Stimulated activated CD8-positive, alpha-beta memory T cell treated with anti-CD3 and anti-CD28 coated beads, Interleukin-2, amount 100 ng/mL, for 48 hours (primary cell): ENCODE data around the gene ASCL5.

ENCODE experiments used
- DNase-seq, 2 donors: peaks; one replicate each; pipeline ENCODE4 v3.0.0-alpha.2; 2020; ENCODE audit warnings: low read depth in 2 of 2

Gene ASCL5

DNA sequence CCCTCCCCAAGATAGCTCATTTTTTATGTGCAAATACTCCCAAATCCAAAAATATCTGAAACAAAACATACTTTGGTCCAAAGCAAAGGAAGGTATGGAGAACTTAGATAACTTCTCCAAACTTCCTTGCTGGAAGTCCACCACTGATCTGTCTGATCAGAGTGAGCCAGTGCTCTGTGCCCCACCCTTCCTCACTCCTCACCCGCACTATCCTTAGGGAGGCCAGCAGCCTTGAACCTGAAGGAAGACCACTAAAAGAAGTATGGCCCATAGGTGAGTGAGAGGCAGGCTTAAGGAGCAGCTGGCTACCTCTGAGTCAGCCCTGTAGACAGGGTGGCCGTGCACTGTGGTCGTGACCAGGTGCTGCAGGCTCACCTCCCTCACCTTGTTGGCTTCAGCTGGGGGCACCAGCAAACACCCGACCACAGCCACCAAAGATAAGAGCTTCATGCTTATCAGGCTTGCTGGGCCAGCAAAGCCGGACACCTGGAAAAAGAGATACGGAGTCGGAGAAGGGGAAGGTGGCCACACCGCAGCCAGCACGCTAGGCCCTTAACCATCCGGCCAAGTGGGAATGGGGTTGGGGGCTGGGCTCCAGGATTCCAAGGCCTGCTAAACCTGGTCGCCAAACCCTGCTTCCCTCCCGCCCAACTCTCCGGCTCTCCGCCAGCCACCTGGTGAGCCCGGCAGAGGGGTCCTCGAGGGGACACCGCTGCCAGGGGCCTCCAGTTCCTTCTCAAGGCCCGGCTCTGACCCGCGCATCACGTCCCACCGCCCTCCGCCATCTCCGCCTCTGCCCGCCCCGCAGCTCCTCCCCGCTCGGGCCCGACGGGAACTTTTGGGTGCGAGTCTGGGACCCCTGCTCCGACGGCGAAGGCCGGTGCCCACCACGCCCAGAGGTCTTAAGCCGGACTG is 26.7 kb upstream of the ASCL5 start:
- DNase-seq, result no peak

DNA sequence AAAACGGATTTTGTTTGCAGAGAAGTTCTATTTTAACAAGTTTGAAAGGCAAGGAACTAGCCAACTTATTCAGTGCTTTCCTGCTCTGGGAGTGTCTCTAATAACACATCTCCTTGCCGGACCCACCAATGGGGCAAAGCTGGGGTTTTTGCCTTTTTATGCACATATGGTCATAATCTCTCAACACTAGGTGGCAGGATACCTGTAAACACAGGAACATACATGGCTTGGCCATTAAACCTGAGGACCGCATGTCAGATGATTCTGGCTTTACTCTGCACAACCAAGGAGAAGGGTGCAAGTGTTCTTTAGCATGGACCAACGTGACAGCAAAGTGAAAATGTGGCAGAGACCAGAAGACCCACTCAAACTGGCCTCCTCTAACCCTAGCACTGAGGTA is 22.4 kb upstream of the ASCL5 start:
- no peak for DNase-seq

DNA sequence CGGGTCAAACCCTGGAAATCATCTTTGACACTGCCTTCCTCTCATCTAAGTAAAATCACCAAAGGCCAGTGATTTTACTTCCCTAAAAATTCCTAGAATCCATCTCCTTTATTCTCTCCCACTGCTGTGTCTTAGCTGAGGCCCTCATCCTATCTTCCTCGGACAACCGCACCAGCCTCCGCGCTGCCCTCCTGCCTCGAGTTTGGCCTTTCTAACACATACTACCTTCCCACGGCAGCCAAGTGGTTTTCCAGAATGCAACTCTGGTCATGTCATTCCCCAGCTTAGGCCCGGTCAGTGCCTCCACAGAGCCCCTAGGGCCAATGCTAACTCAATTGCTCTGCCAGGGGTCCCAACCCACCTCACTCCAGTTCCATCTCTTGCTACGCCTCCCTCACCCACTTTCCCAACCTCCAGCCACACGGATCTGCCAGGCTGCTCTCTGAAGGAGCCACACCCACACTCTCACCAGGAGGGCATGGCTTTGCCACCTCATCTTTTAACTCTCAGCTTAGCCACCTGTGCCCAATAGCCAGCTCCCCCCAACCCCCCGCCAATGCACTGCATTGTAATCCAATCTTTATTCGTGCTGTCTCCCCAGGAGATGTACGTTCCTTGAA is 20.5 kb upstream of the ASCL5 start:
- no peak for DNase-seq

- DNase-seq, result no peak
These were observed 19.8 kb upstream of the ASCL5 start for GRCh38 chr1:201146626-201147390.

DNA sequence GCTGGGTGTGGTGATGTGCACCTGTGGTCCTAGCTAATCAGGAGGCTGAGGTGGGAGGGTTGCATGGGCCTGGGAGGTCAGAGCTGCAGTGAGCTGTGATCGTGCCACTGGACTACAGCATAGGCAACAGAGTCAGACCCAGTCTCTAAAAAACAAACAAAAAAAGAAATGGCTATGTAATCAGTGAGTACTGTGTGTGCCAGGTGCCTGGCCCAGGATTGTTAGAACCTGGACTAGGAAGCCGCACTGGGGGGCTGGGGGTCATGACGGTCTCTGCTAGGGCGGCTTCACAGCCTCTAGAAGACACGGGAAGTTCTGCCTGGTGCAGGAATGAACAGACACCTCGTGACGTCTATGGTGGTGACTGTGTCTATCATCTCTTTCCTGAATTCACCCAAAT is 18.8 kb upstream of the ASCL5 start:
- no peak for DNase-seq

DNA sequence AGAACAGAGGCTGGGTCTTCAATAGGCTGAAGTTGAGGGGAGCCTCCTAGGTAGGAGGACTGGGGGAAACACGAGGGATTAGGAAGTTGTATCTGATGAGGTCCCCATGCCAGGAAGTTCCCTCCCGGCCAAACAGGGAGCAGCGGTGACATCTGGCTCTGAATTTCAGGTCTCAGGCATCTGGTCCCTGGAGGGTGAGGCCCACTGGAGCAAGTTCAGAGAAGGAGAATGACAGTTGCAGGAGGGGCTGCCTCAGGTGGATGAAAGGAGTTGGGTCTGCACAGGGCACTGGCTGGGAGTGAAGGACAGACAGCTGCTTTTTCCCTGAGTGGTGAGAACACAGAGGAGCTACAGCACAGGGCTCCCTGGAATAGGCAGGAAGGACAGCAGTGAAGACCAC is 18.1 kb upstream of the ASCL5 start:
- no peak for DNase-seq

- no peak for DNase-seq
These were observed 17.7 kb upstream of the ASCL5 start for GRCh38 chr1:201144701-201145100.

GRCh38 chr1:201143726-201144635 is 17.0 kb upstream of the ASCL5 start:
- DNase-seq, result no peak

DNA sequence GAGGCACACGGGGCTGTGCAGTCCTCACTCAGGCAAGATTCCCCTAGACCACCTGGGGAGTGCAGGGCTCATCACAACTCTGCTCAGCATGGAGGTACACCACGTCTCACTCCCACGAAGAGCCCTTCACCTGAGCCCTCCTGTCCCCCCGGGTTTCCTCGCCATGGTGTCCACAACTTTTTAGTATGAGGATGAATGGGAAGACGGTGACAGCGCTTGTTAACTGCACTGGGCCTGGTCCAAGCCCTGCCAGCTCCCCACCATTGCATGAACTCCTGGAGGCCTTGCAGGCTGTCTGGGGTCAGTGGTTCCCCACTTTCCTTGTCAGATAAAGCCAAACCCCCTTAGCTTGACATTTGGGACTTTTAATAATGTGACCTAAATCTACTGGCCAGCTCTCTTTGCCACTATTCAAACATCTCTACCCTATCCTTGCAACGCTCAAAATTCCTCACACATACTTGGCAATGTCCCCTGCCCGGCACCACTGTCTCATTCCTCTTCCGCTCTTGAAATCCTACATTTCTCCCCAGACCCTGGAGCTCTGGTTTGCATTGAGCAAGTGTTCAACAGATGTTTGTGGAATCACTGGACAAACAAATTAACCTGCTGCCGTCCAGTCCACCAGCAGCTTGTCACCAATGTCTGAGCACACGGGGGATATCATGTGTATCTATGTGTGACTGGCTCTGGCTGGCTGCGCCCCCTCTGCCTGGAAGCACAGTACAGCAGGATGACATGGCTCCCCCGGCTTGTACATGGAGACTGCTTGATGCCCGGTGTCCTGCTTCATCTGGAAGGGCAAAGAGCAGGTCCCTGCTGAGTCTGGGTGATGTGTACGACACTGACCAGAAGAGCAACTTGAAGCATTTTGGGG is 16.1 kb upstream of the ASCL5 start:
- no peak for DNase-seq

GRCh38 chr1:201142011-201142848 is 15.2 kb upstream of the ASCL5 start:
- DNase-seq, result no peak

GRCh38 chr1:201141418-201141817 is 14.4 kb upstream of the ASCL5 start:
- DNase-seq, result no peak

DNA sequence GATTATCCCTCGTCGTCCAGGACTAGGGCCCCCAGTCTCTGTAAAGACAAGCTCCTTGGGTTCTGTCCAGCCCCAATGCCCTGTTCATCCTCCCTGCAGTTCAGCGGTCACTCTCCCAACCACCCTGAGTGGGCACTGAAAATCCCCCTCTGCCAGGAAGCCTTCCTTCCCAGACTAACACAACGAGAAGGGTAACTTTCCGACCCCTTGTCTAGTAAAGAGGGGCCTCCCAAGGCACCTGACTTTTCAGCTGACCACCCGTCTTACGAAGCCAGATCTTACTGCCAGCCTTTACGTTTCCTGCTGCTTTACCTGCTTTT is 13.9 kb upstream of the ASCL5 start:
- no peak for DNase-seq

- DNase-seq, result no peak
These were observed 13.4 kb upstream of the ASCL5 start for GRCh38 chr1:201140235-201140940.

GRCh38 chr1:201139756-201140155 is 12.8 kb upstream of the ASCL5 start:
- DNase-seq, result no peak

GRCh38 chr1:201139306-201139705 is 12.3 kb upstream of the ASCL5 start:
- no peak for DNase-seq

GRCh38 chr1:201138311-201138840 is 11.4 kb upstream of the ASCL5 start:
- DNase-seq, result no peak

GRCh38 chr1:201137579-201138310 is 10.8 kb upstream of the ASCL5 start:
- DNase-seq, result no peak

GRCh38 chr1:201137024-201137392 is 10.0 kb upstream of the ASCL5 start:
- no peak for DNase-seq
